HepG2 (cell line): ENCODE data around the gene AUH.

Experiments
- CREB1 ChIP-seq, 2 experiments: fragments of 450-650 bp in 1 of 2; IDR thresholded peaks; 2 replicates each; pipeline ENCODE4 v1.6.1; 2016 to 2017; ENCODE audit warnings: control low read depth in 1 of 2, mild to moderate bottlenecking in 1 of 2, missing compliant biosample characterization in 1 of 2, missing genetic modification characterization in 1 of 2
- EZH2 ChIP-seq: conservative IDR thresholded peaks from 2 replicates; pipeline ENCODE4 v1.6.1; 2012; ENCODE audit warnings: mild to moderate bottlenecking, low read depth, low read length, moderate library complexity
- NR3C1 ChIP-seq: sonication (generic); formaldehyde crosslinking; IDR thresholded peaks from 2 replicates; pipeline ENCODE4 v1.4.0; 2020; ENCODE audit warnings: missing genetic modification reagents
- PHF8 ChIP-seq: sonication (generic); formaldehyde crosslinking; IDR thresholded peaks from 2 replicates; pipeline ENCODE4 v1.5.0; 2020; ENCODE audit warnings: missing genetic modification reagents
- POLR2AphosphoS5 ChIP-seq: IDR thresholded peaks from 2 replicates; pipeline ENCODE4 v1.6.1; 2012; ENCODE audit warnings: low read depth, low read length
- RAD21 ChIP-seq: fragments of 450-650 bp; formaldehyde crosslinking; IDR thresholded peaks from 2 replicates; pipeline ENCODE4 v1.5.0; 2020; ENCODE audit warnings: mild to moderate bottlenecking
- SMAD1 ChIP-seq: sonication (generic); formaldehyde crosslinking; IDR thresholded peaks from 2 replicates; pipeline ENCODE4 v1.4.0; 2020; ENCODE audit warnings: missing genetic modification reagents, low read depth, mild to moderate bottlenecking, borderline replicate concordance
- ZKSCAN8 ChIP-seq: IDR thresholded peaks from 2 replicates; pipeline ENCODE4 v1.6.1; 2016; ENCODE audit warnings: borderline replicate concordance, missing genetic modification reagents, missing compliant biosample characterization
- TF ChIP-seq, protein P1 (sequence below): sonication (generic); formaldehyde crosslinking; IDR thresholded peaks from 2 replicates; pipeline ENCODE4 v1.9.0; 2021; ENCODE audit warnings: missing genetic modification reagents, borderline replicate concordance

DNA sequence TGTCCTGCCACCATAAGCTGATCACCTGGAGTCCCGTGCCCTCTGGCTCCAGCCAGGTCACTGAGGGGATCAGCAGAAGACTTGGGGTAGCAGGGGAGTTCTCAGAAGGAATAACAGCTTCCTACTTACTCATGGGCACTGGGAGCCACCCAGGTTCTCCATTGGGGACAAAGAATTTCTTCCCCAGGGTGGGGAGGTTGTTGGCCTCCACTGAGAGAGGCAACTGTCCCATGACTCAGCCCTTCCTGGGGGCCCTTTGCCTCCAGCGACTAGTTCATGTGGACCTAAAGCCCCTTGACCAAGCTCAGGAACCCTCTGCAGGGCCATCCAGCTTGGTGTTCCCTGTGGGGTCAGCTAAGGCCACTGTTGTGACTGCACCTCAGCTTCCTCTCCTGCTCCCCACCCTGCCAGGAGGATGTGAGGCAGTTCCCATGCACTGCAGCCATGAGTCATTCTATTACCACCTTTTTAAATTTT lies 175.0 kb downstream of the AUH start:
- TF ChIP-seq, protein P1, sequence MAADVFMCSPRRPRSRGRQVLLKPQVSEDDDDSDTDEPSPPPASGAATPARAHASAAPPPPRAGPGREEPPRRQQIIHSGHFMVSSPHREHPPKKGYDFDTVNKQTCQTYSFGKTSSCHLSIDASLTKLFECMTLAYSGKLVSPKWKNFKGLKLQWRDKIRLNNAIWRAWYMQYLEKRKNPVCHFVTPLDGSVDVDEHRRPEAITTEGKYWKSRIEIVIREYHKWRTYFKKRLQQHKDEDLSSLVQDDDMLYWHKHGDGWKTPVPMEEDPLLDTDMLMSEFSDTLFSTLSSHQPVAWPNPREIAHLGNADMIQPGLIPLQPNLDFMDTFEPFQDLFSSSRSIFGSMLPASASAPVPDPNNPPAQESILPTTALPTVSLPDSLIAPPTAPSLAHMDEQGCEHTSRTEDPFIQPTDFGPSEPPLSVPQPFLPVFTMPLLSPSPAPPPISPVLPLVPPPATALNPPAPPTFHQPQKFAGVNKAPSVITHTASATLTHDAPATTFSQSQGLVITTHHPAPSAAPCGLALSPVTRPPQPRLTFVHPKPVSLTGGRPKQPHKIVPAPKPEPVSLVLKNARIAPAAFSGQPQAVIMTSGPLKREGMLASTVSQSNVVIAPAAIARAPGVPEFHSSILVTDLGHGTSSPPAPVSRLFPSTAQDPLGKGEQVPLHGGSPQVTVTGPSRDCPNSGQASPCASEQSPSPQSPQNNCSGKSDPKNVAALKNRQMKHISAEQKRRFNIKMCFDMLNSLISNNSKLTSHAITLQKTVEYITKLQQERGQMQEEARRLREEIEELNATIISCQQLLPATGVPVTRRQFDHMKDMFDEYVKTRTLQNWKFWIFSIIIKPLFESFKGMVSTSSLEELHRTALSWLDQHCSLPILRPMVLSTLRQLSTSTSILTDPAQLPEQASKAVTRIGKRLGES = no peak
- TF ChIP-seq NR3C1 = no peak
- TF ChIP-seq SMAD1 (CRISPR knock-in tag) = no peak
- no peak for TF ChIP-seq POLR2AphosphoS5
- no peak for TF ChIP-seq CREB1 (IDR thresholded peaks at IDR 0.05)
- no peak for TF ChIP-seq CREB1 (CRISPR knock-in tag; IDR thresholded peaks at IDR 0.05)
- TF ChIP-seq RAD21 = no peak
- TF ChIP-seq ZKSCAN8 (CRISPR knock-in tag) = no peak
- no peak for TF ChIP-seq PHF8 (CRISPR knock-in tag)
- no peak for TF ChIP-seq EZH2
